22Rv1 (cell line): ENCODE measurements around the gene COL11A2.

Source experiments
- CTCF ChIP-seq: fragments of 450-650 bp; IDR thresholded peaks from 2 replicates; pipeline ENCODE4 v1.5.1; 2017; ENCODE audit warnings: mild to moderate bottlenecking
- ZFX ChIP-seq: fragments of 450-650 bp; IDR thresholded peaks from 2 replicates; pipeline ENCODE4 v1.6.1; 2017; ENCODE audit warnings: antibody characterized with exemption, borderline replicate concordance

- TF ChIP-seq CTCF, result no peak
- TF ChIP-seq ZFX, result no peak
Measured at GRCh38 chr6:33215271-33216116, 23.2 kb upstream of the COL11A2 start.
